A673 (cell line): Measurements from ENCODE around the gene DDA1. TPM values are rescaled to one million over a fixed set of nuclear protein-coding genes. Genes with fewer than 3 reads are reported as not detected.
A peak's percentile ranks its signal among the peaks of the same experiment; 100 is the strongest.

ENCODE experiments used
- BruUV-seq: library from RNA; stranded (reverse); fragments of 400-500 nt; replicated peaks from 2 replicates; lab custom pipeline; 2021; lab: Mats Ljungman, UMichigan
- CTCF ChIA-PET: fragments of 300-600 bp; sonication (Branson Sonifier 250); formaldehyde crosslinking; loops from one replicate; lab custom pipeline; 2022; ENCODE audit warnings: antibody characterized with exemption; lab: Charles Lee
- POLR2A ChIA-PET: fragments of 300-600 bp; sonication (Branson Sonifier 250); formaldehyde crosslinking; loops from one replicate; lab custom pipeline; 2022; ENCODE audit warnings: antibody characterized with exemption; ENCODE audit not compliant: low non-redundant PET; lab: Charles Lee
- DNase-seq: peaks from one replicate; pipeline ENCODE4 v3.0.0-alpha.2; 2015; ENCODE audit warnings: low spot score
- H3K27ac ChIP-seq: fragments of 200-600 bp; sonication (generic); 2 replicates; pipeline ENCODE4 v1.5.1; 2016; ENCODE audit warnings: mixed run types, low read depth, mild to moderate bottlenecking, mixed read lengths, antibody characterized with exemption, low read length; ENCODE audit not compliant: poor library complexity, severe bottlenecking
- H3K27me3 ChIP-seq: fragments of 200-600 bp; sonication (generic); replicated peaks from 2 replicates; pipeline ENCODE4 v1.6.1; 2017; ENCODE audit warnings: mixed run types, low read depth, mild to moderate bottlenecking, mixed read lengths, antibody characterized with exemption, low read length; ENCODE audit not compliant: insufficient read depth, poor library complexity
- H3K36me3 ChIP-seq: fragments of 200-600 bp; sonication (generic); 2 replicates; pipeline ENCODE4 v1.6.1; 2016; ENCODE audit warnings: mixed run types, mild to moderate bottlenecking, mixed read lengths, antibody characterized with exemption, low read length; ENCODE audit not compliant: insufficient read depth, poor library complexity, severe bottlenecking
- H3K4me1 ChIP-seq: fragments of 200-600 bp; sonication (generic); 2 replicates; pipeline ENCODE4 v1.6.1; 2017; ENCODE audit warnings: mixed run types, mild to moderate bottlenecking, mixed read lengths, antibody characterized with exemption, low read length; ENCODE audit not compliant: insufficient read depth, poor library complexity, severe bottlenecking
- H3K4me3 ChIP-seq: fragments of 200-600 bp; sonication (generic); 2 replicates; pipeline ENCODE4 v1.5.1; 2016; ENCODE audit warnings: low read depth, mixed run types, mild to moderate bottlenecking, mixed read lengths, low read length; ENCODE audit not compliant: poor library complexity, severe bottlenecking
- H3K9me3 ChIP-seq: fragments of 200-600 bp; sonication (generic); 2 replicates; pipeline ENCODE4 v1.6.1; 2016; ENCODE audit warnings: mixed run types, low read depth, mild to moderate bottlenecking, mixed read lengths, antibody characterized with exemption, low read length; ENCODE audit not compliant: poor library complexity, severe bottlenecking
- EZH2 ChIP-seq: fragments of 200-600 bp; sonication (generic); IDR thresholded peaks from 2 replicates; pipeline ENCODE4 v1.6.1; 2017; ENCODE audit warnings: borderline replicate concordance, low read depth, mild to moderate bottlenecking, mixed read lengths, antibody characterized with exemption, low read length; ENCODE audit not compliant: poor library complexity, severe bottlenecking
- intact Hi-C: fragments of 100-400 bp; cut with micrococcal nuclease; formaldehyde crosslinking; loops from one replicate; pipeline ENCODE4 v1.10.0; 2022; ENCODE audit not compliant: unreplicated experiment
- total RNA-seq: library from RNA; stranded (reverse); gene quantifications from 2 replicates; pipeline ENCODE4 v1.2.3, GENCODE V29; 2021
- TF ChIP-seq, protein P1 (sequence below): fragments of 300-800, 200-600 bp; sonication (generic); conservative IDR thresholded peaks from 2 replicates; pipeline ENCODE4 v1.5.1; 2017; ENCODE audit warnings: low read depth, mild to moderate bottlenecking, antibody characterized with exemption, low read length, moderate library complexity, mixed read lengths

DDA1 gene
- total RNA-seq, 1 experiment from 2014 or later = 68.5 TPM

DNA sequence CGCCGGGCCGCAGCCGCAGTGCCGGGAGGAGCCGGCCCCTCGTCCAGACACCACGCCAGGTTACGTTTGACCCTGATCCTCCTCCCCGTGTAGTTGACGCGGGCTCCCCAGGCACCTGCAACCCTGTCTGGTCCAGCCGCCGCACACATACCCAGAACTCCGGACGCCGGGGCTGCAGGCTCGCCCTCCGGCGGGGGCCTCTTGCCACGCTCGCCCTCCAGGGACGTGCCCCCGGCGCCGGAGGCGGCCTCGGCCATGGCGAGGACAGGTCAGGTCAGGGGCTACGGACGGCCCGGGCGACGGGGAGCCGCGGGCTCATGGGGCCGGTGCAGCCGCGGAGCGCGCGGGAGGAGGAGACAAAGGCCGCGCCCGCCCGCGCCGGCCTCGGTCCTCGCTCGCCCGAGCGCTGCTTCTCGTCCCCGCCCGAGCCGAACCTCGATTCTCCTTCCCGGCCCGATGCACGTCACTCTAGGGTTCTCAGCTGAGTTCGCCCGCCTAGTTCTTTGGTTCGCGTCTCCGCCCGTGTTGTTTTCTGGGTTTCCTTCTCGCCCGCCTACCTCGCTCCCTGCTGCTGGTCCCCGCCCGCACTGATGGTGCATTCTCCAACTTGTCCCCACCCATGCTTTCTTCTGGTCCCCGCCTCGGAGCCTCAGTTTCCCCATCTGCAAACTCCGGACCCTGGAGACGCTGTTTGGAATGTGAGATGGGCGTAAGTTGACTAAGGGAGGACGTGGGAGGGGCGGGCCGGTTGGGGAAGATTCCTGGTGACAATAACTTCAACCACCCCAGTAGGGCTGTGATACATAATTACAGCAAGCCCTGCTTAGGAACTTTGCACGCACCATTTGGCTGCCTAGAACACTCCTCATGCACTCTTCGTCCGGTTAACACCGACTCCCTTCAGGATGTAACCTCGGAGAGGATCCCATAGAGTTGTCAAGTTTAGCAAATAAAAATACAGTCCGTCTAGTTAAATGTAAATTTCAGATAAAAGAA, 25.3 kb downstream of the DDA1 start, which contains the start of gene ANO8:
Gene ANO8, minus strand, starts transcription at position 442 of the 996 bp plus-strand sequence. Its CDS starts 185 bp downstream, at position 257.
- CTCF ChIA-PET = no interaction called here
- peak; percentile 99 for DNase-seq
- H3K27ac ChIP-seq = peak within 1 kb of the TSS; percentile 90
- no peaks in the 10 kb centered on the region for H3K27me3 ChIP-seq
- POLR2A ChIA-PET = interaction anchor here (1.0 kb wide), 1 partner anchor 26 kb away, joined by 4 read pairs; the partner anchor contains the start of gene DDA1
- TF ChIP-seq EZH2 = no peak
- TF ChIP-seq, protein P1, sequence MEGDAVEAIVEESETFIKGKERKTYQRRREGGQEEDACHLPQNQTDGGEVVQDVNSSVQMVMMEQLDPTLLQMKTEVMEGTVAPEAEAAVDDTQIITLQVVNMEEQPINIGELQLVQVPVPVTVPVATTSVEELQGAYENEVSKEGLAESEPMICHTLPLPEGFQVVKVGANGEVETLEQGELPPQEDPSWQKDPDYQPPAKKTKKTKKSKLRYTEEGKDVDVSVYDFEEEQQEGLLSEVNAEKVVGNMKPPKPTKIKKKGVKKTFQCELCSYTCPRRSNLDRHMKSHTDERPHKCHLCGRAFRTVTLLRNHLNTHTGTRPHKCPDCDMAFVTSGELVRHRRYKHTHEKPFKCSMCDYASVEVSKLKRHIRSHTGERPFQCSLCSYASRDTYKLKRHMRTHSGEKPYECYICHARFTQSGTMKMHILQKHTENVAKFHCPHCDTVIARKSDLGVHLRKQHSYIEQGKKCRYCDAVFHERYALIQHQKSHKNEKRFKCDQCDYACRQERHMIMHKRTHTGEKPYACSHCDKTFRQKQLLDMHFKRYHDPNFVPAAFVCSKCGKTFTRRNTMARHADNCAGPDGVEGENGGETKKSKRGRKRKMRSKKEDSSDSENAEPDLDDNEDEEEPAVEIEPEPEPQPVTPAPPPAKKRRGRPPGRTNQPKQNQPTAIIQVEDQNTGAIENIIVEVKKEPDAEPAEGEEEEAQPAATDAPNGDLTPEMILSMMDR = no peak
- H3K9me3 ChIP-seq = no peaks in the 10 kb centered on the region
- peaks cover 4% of the 10 kb centered on the region for H3K36me3 ChIP-seq
- peak within 1 kb of the TSS; percentile 91 for H3K4me3 ChIP-seq
- no TSS peak for BruUV-seq
- intact Hi-C loops = no loop called here
- H3K4me1 ChIP-seq = peaks cover 13% of the 10 kb centered on the region

DNA sequence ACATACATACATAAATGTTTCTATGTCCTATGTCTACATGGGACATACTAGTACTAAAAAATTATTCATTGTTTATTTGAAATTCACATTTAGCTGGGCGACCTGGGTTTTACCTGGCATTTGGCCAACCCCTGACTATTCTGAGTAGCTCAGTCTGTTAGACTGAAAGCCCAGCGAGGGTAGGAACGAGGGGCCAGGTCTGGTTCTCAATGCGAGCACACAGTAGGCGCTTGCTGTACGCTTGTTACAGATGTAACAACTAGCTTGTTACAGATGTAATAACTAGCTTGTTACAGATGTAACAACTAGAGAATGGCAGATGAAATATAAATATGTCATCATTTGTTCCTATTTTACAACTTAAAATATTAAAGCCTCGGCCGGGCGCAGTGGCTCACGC, 26.2 kb downstream of the DDA1 start:
- H3K4me1 ChIP-seq = peaks cover 13% of the 10 kb centered on the region
- H3K9me3 ChIP-seq = no peaks in the 10 kb centered on the region
- ChIA-PET POLR2A (interaction anchor here (0.6 kb wide), 1 partner anchor 9 kb away, joined by 4 read pairs; no protein-coding TSS in a partner anchor), CTCF (no interaction called here)
- no TSS peak for BruUV-seq
- TF ChIP-seq EZH2 = no peak
- TF ChIP-seq, protein P1 = no peak
- DNase-seq = no peak
- H3K27me3 ChIP-seq = no peaks in the 10 kb centered on the region
- peak overlapping the region; percentile 90 for H3K27ac ChIP-seq
- intact Hi-C loops = no loop called here
- H3K4me3 ChIP-seq = peak overlapping the region; percentile 91
- H3K36me3 ChIP-seq = peaks cover 4% of the 10 kb centered on the region

DNA sequence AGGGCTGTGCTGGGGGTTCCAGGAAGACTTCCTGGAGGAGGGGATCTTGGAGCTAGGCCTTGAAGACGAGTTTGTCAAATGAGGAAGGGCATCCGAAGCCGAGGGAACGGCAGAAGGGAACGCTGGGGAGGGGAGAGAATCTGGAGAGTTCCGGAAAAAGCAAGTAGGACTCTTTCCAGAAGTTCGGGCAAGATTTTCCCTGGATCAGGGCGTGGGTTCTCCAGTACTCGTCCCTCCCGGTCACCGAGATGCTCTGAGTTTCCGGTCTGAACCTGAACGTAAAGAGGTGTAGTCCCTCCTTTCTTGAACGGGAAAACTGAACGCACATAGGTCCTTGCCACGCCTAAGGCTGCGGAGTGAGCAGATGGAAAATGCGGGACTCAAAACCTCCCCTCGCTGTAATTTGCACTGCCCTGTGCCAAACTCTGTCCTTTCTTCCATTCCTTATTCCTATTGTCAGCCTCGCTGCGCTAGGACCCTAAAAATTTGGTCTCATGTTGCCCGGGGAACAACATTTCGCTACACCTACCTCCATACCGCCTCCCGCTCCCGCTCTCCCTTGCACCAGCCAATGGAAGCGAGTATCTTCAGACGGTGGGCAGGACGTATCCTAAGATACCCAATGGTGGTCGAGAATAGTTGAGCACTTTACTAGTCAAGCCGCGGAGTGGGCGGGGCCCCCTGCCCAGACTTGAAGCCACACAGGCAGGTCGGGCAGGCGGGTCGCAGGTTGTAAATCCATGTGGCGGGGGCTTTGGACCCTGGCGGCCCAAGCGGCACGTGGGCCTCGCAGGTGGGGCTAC, 27.7 kb downstream of the DDA1 start, which contains the start of gene GTPBP3:
Gene GTPBP3, plus strand, starts transcription at position 682 of the 803 bp plus-strand sequence. Its CDS starts 59 bp downstream, at position 741.
- Histone ChIP-seq H3K27me3 (no peaks in the 10 kb centered on the region), H3K36me3 (peaks cover 15% of the 10 kb centered on the region), H3K4me1 (peaks cover 13% of the 10 kb centered on the region), H3K9me3 (no peaks in the 10 kb centered on the region), H3K4me3 (peak within 1 kb of the TSS; percentile 81), H3K27ac (peak within 1 kb of the TSS; percentile 86)
- ChIA-PET POLR2A (interaction anchor here (0.7 kb wide), 1 partner anchor 27 kb away, joined by 9 read pairs; no protein-coding TSS in a partner anchor), CTCF (no interaction called here)
- TSS peak; percentile 68 for BruUV-seq
- TF ChIP-seq EZH2 = no peak
- TF ChIP-seq, protein P1 = no peak
- intact Hi-C loops = no loop called here
- peak; percentile 100 for DNase-seq
